Heart right ventricle (tissue), 16 donors: ENCODE measurements around the gene TOMM6. TPM values are rescaled to one million over a fixed set of nuclear protein-coding genes. Genes with fewer than 3 reads are reported as not detected.

Experiments
- ATAC-seq, 8 donors: fragments of 200-7000 bp; cut with Tn5 transposase; one replicate each; pipeline ENCODE4 v1.9.1; 2020; ENCODE audit warnings: mild to moderate bottlenecking in 8 of 8, moderate library complexity in 8 of 8, moderate number of reproducible peaks in 1 of 8
- DNase-seq, 2 donors: peaks; one replicate each; pipeline ENCODE4 v3.0.0-alpha.2; 2020
- H3K27ac ChIP-seq, 10 donors: fragments of 200-600 bp; sonication (generic) in 2 of 10; one replicate each; pipeline versions ENCODE4 v1.5.0 to v1.8.0; 2020 to 2022; ENCODE audit warnings: mild to moderate bottlenecking in 3 of 10
- H3K27me3 ChIP-seq, 7 donors: fragments of 200-600 bp; one replicate each; pipeline ENCODE4 v1.8.0; 2021 to 2022; ENCODE audit warnings: mild to moderate bottlenecking in 2 of 7
- H3K36me3 ChIP-seq, 9 donors: fragments of 200-600 bp; sonication (generic) in 1 of 9; one replicate each; pipeline versions ENCODE4 v1.5.0 to v1.8.0; 2020 to 2022; ENCODE audit warnings: mild to moderate bottlenecking in 2 of 9
- H3K4me1 ChIP-seq, 9 donors: fragments of 200-600 bp; sonication (generic) in 1 of 9; one replicate each; pipeline versions ENCODE4 v1.5.0 to v1.8.0; 2020 to 2022; ENCODE audit warnings: mild to moderate bottlenecking in 4 of 9
- H3K4me3 ChIP-seq, 10 donors: fragments of 200-600 bp; sonication (generic) in 2 of 10; one replicate each; pipeline versions ENCODE4 v1.5.0 to v1.8.0; 2020 to 2022; ENCODE audit warnings: mild to moderate bottlenecking in 7 of 10, moderate library complexity in 2 of 10
- H3K9me3 ChIP-seq, 11 donors: fragments of 200-600 bp in 10 of 11; sonication (generic) in 2 of 11; one replicate each; pipeline versions ENCODE4 v1.5.0 to v1.8.0; 2013 to 2022; ENCODE audit warnings: mild to moderate bottlenecking in 2 of 11, control low read depth in 1 of 11, moderate library complexity in 1 of 11
- CTCF ChIP-seq, 9 donors: fragments of 200-600 bp; sonication (generic) in 2 of 9; IDR thresholded peaks; one replicate each; pipeline versions ENCODE4 v1.5.0 to v1.8.0; 2021 to 2022; ENCODE audit warnings: antibody characterized with exemption in 9 of 9, mild to moderate bottlenecking in 5 of 9, moderate library complexity in 1 of 9
- WGBS, 2 donors: extraction: QIAGEN DNeasy Blood & Tissue Kit; methylation state at CpG; one replicate each; pipeline ENCODE4 v1.1.7; 2013; ENCODE audit warnings: inconsistent platforms in 1 of 2; 5-methylcytosine and 5-hydroxymethylcytosine counted together
- intact Hi-C, 10 donors: fragments of 100-400 bp; cut with DNase I; formaldehyde crosslinking; loops; one replicate each; pipeline versions ENCODE4 v1.11.1 to v1.14.2; 2022
- polyA plus RNA-seq, 2 donors: library from polyadenylated mRNA; stranded (reverse); fragments of 200-250 nt; gene quantifications; one replicate each; pipeline ENCODE4 v1.2.3, GENCODE V29; 2013
- total RNA-seq, 10 donors: library from RNA; stranded (reverse); fragmentation: NEBNext Ultra II Directional in 3 of 10; extraction: Animal tissue kit (Norgen Biotek cat#: 25700) in 3 of 10; gene quantifications; one replicate each; pipeline versions ENCODE4 v1.2.1 to v1.2.4, GENCODE V29; 2021 to 2023
- donor health status: Arrhythmogenic right ventricular cardiomyopathy.
- donor health status: ischemic (EF 13 %, LVEDD 7.1; RV severe dilation, severe dysfunction).
- donor health status: healthy with polysubstance abuse.
- donor health status: DM: no; HTN: yes; CAD: no.
- donor health status: DM: no; HTN: no; CAD: no.
- donor health status: ischemic (EF 25% LVEDD 6.9; RV normal size, moderate dysfunction).
- donor health status: ischemic (EF 25% LVEDD 5.7; RV mildly dilated, moderate dysfunction).
- donor health status: healthy.
- donor health status: DM: yes; HTN: yes; CAD: no.
- donor health status: Ischemic cardiomyopathy.
- donor health status: ischemic (EF 35%, LVEDD 5.7; RV mildly dilated, moderate dysfunction).
- donor health status: nonischemic (EF 11% LVEDD 7.7; RV severe dilation, severe dysfunction).
- donor health status: DM: yes; HTN: yes; CAD: no.
- donor health status: PGD.
- donor health status: ischemic (EF 29% LVEDD 5.4; RV normal size, mild dysfunction).
- donor health status: nonischemic (EF 23%, LVEDD 6.1; RV moderate dilation, normal function).

The TOMM6 gene
- total and polyA plus RNA-seq, 12 donors = 135 to 291 (median 186) TPM

GRCh38 chr6:41780551-41781365 lies 6.7 kb upstream of the TOMM6 start, which contains the start of gene PRICKLE4:
Gene PRICKLE4 (plus strand): TSS chr6:41780782. CDS start chr6:41783474, 2,692 bp downstream.
- DNase-seq = peak; percentile 63 to 73
- Histone ChIP-seq H3K4me3 (peak within 1 kb of the TSS; percentile 65 to 99 (median 90)), H3K9me3 (no peaks in the 10 kb centered on the region), H3K36me3 (peaks cover 0 to 37% (median 5%) of the 10 kb centered on the region in 9 donors), H3K27me3 (no peaks in the 10 kb centered on the region), H3K4me1 (peaks cover 17 to 67% (median 43%) of the 10 kb centered on the region in 9 donors), H3K27ac (peak within 1 kb of the TSS; percentile 66 to 99 (median 94))
- no peak for TF ChIP-seq CTCF (IDR thresholded peaks at IDR 0.05)
- ATAC-seq = peak; percentile 39 to 81 (median 70)
- 1 to 2% methylated on average over 24 to 36 of the region's 36 CpGs for WGBS, 2 donors
- intact Hi-C loops = loop anchor here (1.0 to 10.0 kb wide), 10 partner anchors 43 to 434 kb away; partner anchors contain the start of genes MRPS10 (in 2 of the 10), USP49 (in 2 of the 10) and TFEB (in 1 of the 10)

GRCh38 chr6:41781366-41781730 lies 6.1 kb upstream of the TOMM6 start:
- intact Hi-C loops = loop anchor here in 9 of 10 donors (2.0 to 10.0 kb wide), 9 partner anchors 44 to 433 kb away; partner anchors contain the start of genes MRPS10 (in 2 of the 9), USP49 (in 2 of the 9) and TFEB (in 1 of the 9)
- DNase-seq = peak in 1 of 2 donors; percentile 47
- WGBS, 2 donors = 12 to 16% methylated on average over 3 of the region's 3 CpGs
- peaks cover 0 to 32% (median 4%) of the 10 kb centered on the region in 9 donors for H3K36me3 ChIP-seq
- no peaks in the 10 kb centered on the region for H3K9me3 ChIP-seq
- no peak for TF ChIP-seq CTCF (IDR thresholded peaks at IDR 0.05)
- H3K4me1 ChIP-seq = peaks cover 22 to 69% (median 49%) of the 10 kb centered on the region in 9 donors
- H3K27me3 ChIP-seq = no peaks in the 10 kb centered on the region
- H3K4me3 ChIP-seq = peak overlapping the region in 9 of 10 donors; percentile 65 to 99 (median 89)
- peak overlapping the region; percentile 66 to 99 (median 94) for H3K27ac ChIP-seq
- peak in 5 of 8 donors; percentile 0 to 12 (median 1) for ATAC-seq

- no peak for TF ChIP-seq CTCF (IDR thresholded peaks at IDR 0.05)
- Histone ChIP-seq H3K36me3 (peaks cover 0 to 22% (median 0%) of the 10 kb centered on the region in 9 donors), H3K27ac (peak overlapping the region in 1 of 10 donors; percentile 94), H3K4me3 (no peak overlapping the region), H3K27me3 (no peaks in the 10 kb centered on the region), H3K4me1 (peaks cover 22 to 70% (median 51%) of the 10 kb centered on the region in 9 donors), H3K9me3 (no peaks in the 10 kb centered on the region)
- ATAC-seq (no peak), DNase-seq (no peak)
- intact Hi-C loops = loop anchor here in 8 of 10 donors (5.0 to 10.0 kb wide), 8 partner anchors 46 to 432 kb away; partner anchors contain the start of genes MRPS10 (in 2 of the 8), USP49 (in 2 of the 8) and TFEB (in 1 of the 8)
- 75 to 79% methylated on average over 6 of the region's 6 CpGs for WGBS, 2 donors
Measured at GRCh38 chr6:41783106-41783780, 4.3 kb upstream of the TOMM6 start.
